Liver (tissue), 3 donors: ENCODE measurements around the gene DHX30.

Source experiments
- ATF3 ChIP-seq: IDR thresholded peaks from 2 replicates; pipeline ENCODE4 v1.6.1; 2016; ENCODE audit warnings: antibody characterized with exemption
- CTCF ChIP-seq: fragments of 150-350 bp; IDR thresholded peaks from 2 replicates; pipeline ENCODE4 v1.5.1; 2017; ENCODE audit warnings: improper control_type of control experiment, low read depth, low read length; ENCODE audit not compliant: missing input control
- FOXA1 ChIP-seq: IDR thresholded peaks from 2 replicates; pipeline ENCODE4 v1.6.1; 2016; ENCODE audit warnings: antibody characterized with exemption
- MAX ChIP-seq: IDR thresholded peaks from 2 replicates; pipeline ENCODE4 v1.6.1; 2016; ENCODE audit warnings: antibody characterized with exemption
- RAD21 ChIP-seq, 2 donors: IDR thresholded peaks; 2 replicates each; pipeline ENCODE4 v1.6.1; 2016; ENCODE audit warnings: antibody characterized with exemption in 2 of 2, mild to moderate bottlenecking in 2 of 2
- REST ChIP-seq: IDR thresholded peaks from 2 replicates; pipeline ENCODE4 v1.6.1; 2016; ENCODE audit warnings: antibody characterized with exemption, mild to moderate bottlenecking
- TAF1 ChIP-seq: conservative IDR thresholded peaks from 2 replicates; pipeline ENCODE4 v1.6.1; 2016; ENCODE audit warnings: antibody characterized with exemption, mild to moderate bottlenecking
- YY1 ChIP-seq: IDR thresholded peaks from 2 replicates; pipeline ENCODE4 v1.6.1; 2016; ENCODE audit warnings: antibody characterized with exemption, mild to moderate bottlenecking
- donor health status: healthy.
- donor health status: healthy.

- TF ChIP-seq CTCF (no peak), MAX (no peak), RAD21 (IDR thresholded peaks at IDR 0.05) (no peak), ATF3 (no peak), YY1 (no peak), TAF1 (no peak), FOXA1 (no peak), REST (no peak)
Measured at GRCh38 chr3:47851888-47852603, 49.1 kb downstream of the DHX30 start.
